Measurements from ENCODE around the gene NPAS2. TPM values are rescaled to one million over a fixed set of nuclear protein-coding genes. Genes with fewer than 3 reads are reported as not detected.

NPAS2 gene
- total RNA-seq, 1 donor from 2014 or later = 72.6 TPM

GRCh38 chr2:100976645-100977391 is 156.9 kb downstream of the NPAS2 start:
- peaks cover 8 to 42% of the 10 kb centered on the region in 2 donors for H3K36me3 ChIP-seq
- DNase-seq (ENCODE audit: low spot score in 2 of 2) = no peak
- no peaks in the 10 kb centered on the region for H3K27me3 ChIP-seq
- peaks cover 0 to 11% of the 10 kb centered on the region in 2 donors for H3K4me1 ChIP-seq
- TF ChIP-seq, protein P1, sequence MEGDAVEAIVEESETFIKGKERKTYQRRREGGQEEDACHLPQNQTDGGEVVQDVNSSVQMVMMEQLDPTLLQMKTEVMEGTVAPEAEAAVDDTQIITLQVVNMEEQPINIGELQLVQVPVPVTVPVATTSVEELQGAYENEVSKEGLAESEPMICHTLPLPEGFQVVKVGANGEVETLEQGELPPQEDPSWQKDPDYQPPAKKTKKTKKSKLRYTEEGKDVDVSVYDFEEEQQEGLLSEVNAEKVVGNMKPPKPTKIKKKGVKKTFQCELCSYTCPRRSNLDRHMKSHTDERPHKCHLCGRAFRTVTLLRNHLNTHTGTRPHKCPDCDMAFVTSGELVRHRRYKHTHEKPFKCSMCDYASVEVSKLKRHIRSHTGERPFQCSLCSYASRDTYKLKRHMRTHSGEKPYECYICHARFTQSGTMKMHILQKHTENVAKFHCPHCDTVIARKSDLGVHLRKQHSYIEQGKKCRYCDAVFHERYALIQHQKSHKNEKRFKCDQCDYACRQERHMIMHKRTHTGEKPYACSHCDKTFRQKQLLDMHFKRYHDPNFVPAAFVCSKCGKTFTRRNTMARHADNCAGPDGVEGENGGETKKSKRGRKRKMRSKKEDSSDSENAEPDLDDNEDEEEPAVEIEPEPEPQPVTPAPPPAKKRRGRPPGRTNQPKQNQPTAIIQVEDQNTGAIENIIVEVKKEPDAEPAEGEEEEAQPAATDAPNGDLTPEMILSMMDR (IDR thresholded peaks at IDR 0.05) = no peak
- no peaks in the 10 kb centered on the region for H3K9me3 ChIP-seq
- H3K4me3 ChIP-seq = no peak overlapping the region
- peak overlapping the region; percentile 92 to 93 for H3K27ac ChIP-seq
- intact Hi-C loops (cut with DNase I) = loop anchor here (5.0 kb wide), 4 partner anchors 55 to 225 kb away; no protein-coding TSS in a partner anchor

DNA sequence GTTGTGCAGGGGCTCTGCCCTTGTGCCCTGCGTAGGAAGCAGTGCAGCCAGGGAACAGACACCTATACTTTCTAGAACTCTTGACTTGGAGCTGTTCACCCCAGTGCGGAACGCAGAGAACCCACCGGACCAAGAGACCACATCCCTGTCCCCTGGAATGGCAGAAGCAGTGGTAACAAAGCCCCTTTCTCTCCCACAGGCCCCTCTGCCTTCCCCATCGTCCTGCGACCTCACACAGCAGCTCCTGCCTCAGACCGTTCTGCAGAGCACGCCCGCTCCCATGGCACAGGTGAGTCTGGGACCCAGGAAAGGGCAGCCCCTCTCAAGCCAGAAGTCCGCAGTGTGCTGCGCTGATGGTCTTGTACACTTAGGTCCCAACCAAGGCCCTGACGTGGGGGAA is 157.6 kb downstream of the NPAS2 start:
- intact Hi-C loops (cut with DNase I) = loop anchor here (5.0 kb wide), 4 partner anchors 55 to 225 kb away; no protein-coding TSS in a partner anchor
- Histone ChIP-seq H3K4me1 (peaks cover 0 to 11% of the 10 kb centered on the region in 2 donors), H3K36me3 (peaks cover 10 to 40% of the 10 kb centered on the region in 2 donors), H3K9me3 (no peaks in the 10 kb centered on the region), H3K27me3 (no peaks in the 10 kb centered on the region), H3K27ac (peak overlapping the region; percentile 92 to 93), H3K4me3 (no peak overlapping the region)
- TF ChIP-seq, protein P1 (IDR thresholded peaks at IDR 0.05) = no peak
- no peak for DNase-seq (ENCODE audit: low spot score in 2 of 2)

GRCh38 chr2:100978582-100979191 is 158.7 kb downstream of the NPAS2 start:
- DNase-seq (ENCODE audit: low spot score in 2 of 2) = peak; percentile 75 to 94
- no peaks in the 10 kb centered on the region for H3K27me3 ChIP-seq
- H3K4me1 ChIP-seq = peaks cover 0 to 14% of the 10 kb centered on the region in 2 donors
- peak overlapping the region in 1 of 2 donors; percentile 42 for H3K4me3 ChIP-seq
- intact Hi-C loops (cut with DNase I) = loop anchor here (2.0 to 5.0 kb wide), 5 partner anchors 14 to 226 kb away; no protein-coding TSS in a partner anchor
- H3K36me3 ChIP-seq = peaks cover 7 to 34% of the 10 kb centered on the region in 2 donors
- no peaks in the 10 kb centered on the region for H3K9me3 ChIP-seq
- peak overlapping the region; percentile 92 to 93 for H3K27ac ChIP-seq
- TF ChIP-seq, protein P1 (IDR thresholded peaks at IDR 0.05) = no peak

- TF ChIP-seq, protein P1 (IDR thresholded peaks at IDR 0.05) = no peak
- peaks cover 5 to 24% of the 10 kb centered on the region in 2 donors for H3K4me1 ChIP-seq
- intact Hi-C loops (cut with DNase I) = no loop called here
- DNase-seq (ENCODE audit: low spot score in 2 of 2) = no peak
- peak overlapping the region; percentile 92 to 93 for H3K27ac ChIP-seq
- no peak overlapping the region for H3K4me3 ChIP-seq
- no peaks in the 10 kb centered on the region for H3K27me3 ChIP-seq
- H3K36me3 ChIP-seq = peaks cover 7 to 26% of the 10 kb centered on the region in 2 donors
- H3K9me3 ChIP-seq = no peaks in the 10 kb centered on the region
These were observed 160.1 kb downstream of the NPAS2 start for GRCh38 chr2:100980046-100980445.

GRCh38 chr2:100981011-100981410 is 161.1 kb downstream of the NPAS2 start:
- Histone ChIP-seq H3K27ac (peak overlapping the region; percentile 92 to 93), H3K4me3 (no peak overlapping the region), H3K9me3 (no peaks in the 10 kb centered on the region), H3K27me3 (no peaks in the 10 kb centered on the region), H3K4me1 (peaks cover 5 to 24% of the 10 kb centered on the region in 2 donors), H3K36me3 (peaks cover 5 to 18% of the 10 kb centered on the region in 2 donors)
- no peak for DNase-seq (ENCODE audit: low spot score in 2 of 2)
- TF ChIP-seq, protein P1 (IDR thresholded peaks at IDR 0.05) = no peak
- intact Hi-C loops (cut with DNase I) = no loop called here

Measured in ascending aorta (tissue), 2 donors.